Measurements from ENCODE around the gene FCER1G.

Gene FCER1G

GRCh38 chr1:161215076-161215475 is at the start of gene FCER1G:
Gene FCER1G, plus strand, starts transcription at chr1:161215295. Its CDS starts 27 bp downstream, at chr1:161215322.
- peak within 1 kb of the TSS; percentile 3 for H3K27ac Mint-ChIP-seq (ENCODE audit: low read depth)
- H3K4me3 Mint-ChIP-seq, result peak within 1 kb of the TSS; percentile 26
- peaks cover 48% of the 10 kb centered on the region for H3K36me3 Mint-ChIP-seq (ENCODE audit: insufficient read depth)
- DNase-seq (ENCODE audit: low spot score in 2 of 2) (no peak), ATAC-seq (replicated peaks; ENCODE audit: extremely low read depth, poor library complexity, severe bottlenecking) (no peak)
- H3K9me3 Mint-ChIP-seq, result no peaks in the 10 kb centered on the region
- peaks cover 25% of the 10 kb centered on the region for H3K4me1 Mint-ChIP-seq
- no peaks in the 10 kb centered on the region for H3K27me3 Mint-ChIP-seq

- Mint-ChIP-seq H3K4me1 (peaks cover 55% of the 10 kb centered on the region), H3K27ac (ENCODE audit: low read depth) (peak within 1 kb of the TSS; percentile 98), H3K27me3 (no peaks in the 10 kb centered on the region), H3K36me3 (ENCODE audit: insufficient read depth) (peaks cover 20% of the 10 kb centered on the region), H3K9me3 (no peaks in the 10 kb centered on the region), H3K4me3 (peak within 1 kb of the TSS; percentile 76)
- DNase-seq (ENCODE audit: low spot score in 2 of 2) (peak; percentile 85 to 90), ATAC-seq (replicated peaks; ENCODE audit: extremely low read depth, poor library complexity, severe bottlenecking) (peak; percentile 92)
Observed at GRCh38 chr1:161165742-161166668, 49.1 kb upstream of the FCER1G start, which contains the start of gene PPOX. Gene PPOX, plus strand, starts transcription at chr1:161166426. Its CDS starts 422 bp downstream, at chr1:161166848.

- DNase-seq (ENCODE audit: low spot score in 2 of 2) (no peak), ATAC-seq (replicated peaks; ENCODE audit: extremely low read depth, poor library complexity, severe bottlenecking) (no peak)
- peaks cover 29% of the 10 kb centered on the region for H3K36me3 Mint-ChIP-seq (ENCODE audit: insufficient read depth)
- peaks cover 53% of the 10 kb centered on the region for H3K4me1 Mint-ChIP-seq
- peak overlapping the region; percentile 76 for H3K4me3 Mint-ChIP-seq
- no peaks in the 10 kb centered on the region for H3K27me3 Mint-ChIP-seq
- no peaks in the 10 kb centered on the region for H3K9me3 Mint-ChIP-seq
- peak overlapping the region; percentile 98 for H3K27ac Mint-ChIP-seq (ENCODE audit: low read depth)
Observed at GRCh38 chr1:161166669-161167548, 48.2 kb upstream of the FCER1G start.

- H3K27ac Mint-ChIP-seq (ENCODE audit: low read depth), result no peak overlapping the region
- H3K4me3 Mint-ChIP-seq, result peak overlapping the region; percentile 76
- H3K36me3 Mint-ChIP-seq (ENCODE audit: insufficient read depth), result peaks cover 41% of the 10 kb centered on the region
Observed at GRCh38 chr1:161168906-161169305, 46.2 kb upstream of the FCER1G start.

GRCh38 chr1:161171191-161171590 is 43.9 kb upstream of the FCER1G start:
- H3K4me1 Mint-ChIP-seq, result peaks cover 69% of the 10 kb centered on the region
- DNase-seq (ENCODE audit: low spot score in 2 of 2) (no peak), ATAC-seq (replicated peaks; ENCODE audit: extremely low read depth, poor library complexity, severe bottlenecking) (no peak)
- H3K27ac Mint-ChIP-seq (ENCODE audit: low read depth), result peak overlapping the region; percentile 73
- H3K4me3 Mint-ChIP-seq, result no peak overlapping the region
- H3K36me3 Mint-ChIP-seq (ENCODE audit: insufficient read depth), result peaks cover 44% of the 10 kb centered on the region
- no peaks in the 10 kb centered on the region for H3K9me3 Mint-ChIP-seq
- H3K27me3 Mint-ChIP-seq, result no peaks in the 10 kb centered on the region

More at GRCh38 chr1:161168906-161169305, 46.2 kb upstream of the FCER1G start:
- ATAC-seq (replicated peaks; ENCODE audit: extremely low read depth, poor library complexity, severe bottlenecking) (no peak), DNase-seq (ENCODE audit: low spot score in 2 of 2) (no peak)
- Mint-ChIP-seq H3K27me3 (no peaks in the 10 kb centered on the region), H3K4me1 (peaks cover 63% of the 10 kb centered on the region), H3K9me3 (no peaks in the 10 kb centered on the region)

GRCh38 chr1:161171696-161172095 is 43.4 kb upstream of the FCER1G start:
- Mint-ChIP-seq H3K4me1 (peaks cover 69% of the 10 kb centered on the region), H3K27me3 (no peaks in the 10 kb centered on the region), H3K27ac (ENCODE audit: low read depth) (peak overlapping the region; percentile 73), H3K36me3 (ENCODE audit: insufficient read depth) (peaks cover 42% of the 10 kb centered on the region), H3K9me3 (no peaks in the 10 kb centered on the region), H3K4me3 (no peak overlapping the region)
- DNase-seq (ENCODE audit: low spot score in 2 of 2) (no peak), ATAC-seq (replicated peaks; ENCODE audit: extremely low read depth, poor library complexity, severe bottlenecking) (no peak)

GRCh38 chr1:161172349-161172748 is 42.7 kb upstream of the FCER1G start:
- Mint-ChIP-seq H3K4me3 (no peak overlapping the region), H3K27ac (ENCODE audit: low read depth) (peak overlapping the region; percentile 71), H3K27me3 (no peaks in the 10 kb centered on the region), H3K36me3 (ENCODE audit: insufficient read depth) (peaks cover 47% of the 10 kb centered on the region), H3K4me1 (peaks cover 70% of the 10 kb centered on the region), H3K9me3 (no peaks in the 10 kb centered on the region)
- ATAC-seq (replicated peaks; ENCODE audit: extremely low read depth, poor library complexity, severe bottlenecking), result no peak
- no peak for DNase-seq (ENCODE audit: low spot score in 2 of 2)

GRCh38 chr1:161172776-161173376 is 42.2 kb upstream of the FCER1G start:
- Mint-ChIP-seq H3K27ac (ENCODE audit: low read depth) (no peak overlapping the region), H3K4me3 (no peak overlapping the region), H3K9me3 (no peaks in the 10 kb centered on the region), H3K4me1 (peaks cover 73% of the 10 kb centered on the region), H3K27me3 (no peaks in the 10 kb centered on the region), H3K36me3 (ENCODE audit: insufficient read depth) (peaks cover 49% of the 10 kb centered on the region)
- ATAC-seq (replicated peaks; ENCODE audit: extremely low read depth, poor library complexity, severe bottlenecking), result no peak
- no peak for DNase-seq (ENCODE audit: low spot score in 2 of 2)

- H3K27ac Mint-ChIP-seq (ENCODE audit: low read depth), result no peak overlapping the region
- DNase-seq (ENCODE audit: low spot score in 2 of 2) (no peak), ATAC-seq (replicated peaks; ENCODE audit: extremely low read depth, poor library complexity, severe bottlenecking) (no peak)
- no peaks in the 10 kb centered on the region for H3K9me3 Mint-ChIP-seq
- H3K36me3 Mint-ChIP-seq (ENCODE audit: insufficient read depth), result peaks cover 49% of the 10 kb centered on the region
- peaks cover 70% of the 10 kb centered on the region for H3K4me1 Mint-ChIP-seq
- no peaks in the 10 kb centered on the region for H3K27me3 Mint-ChIP-seq
- H3K4me3 Mint-ChIP-seq, result no peak overlapping the region
Observed at GRCh38 chr1:161173711-161174110, 41.4 kb upstream of the FCER1G start.

- no peak for DNase-seq (ENCODE audit: low spot score in 2 of 2)
- Mint-ChIP-seq H3K4me3 (peak overlapping the region; percentile 97), H3K9me3 (no peaks in the 10 kb centered on the region), H3K27ac (ENCODE audit: low read depth) (no peak overlapping the region), H3K27me3 (no peaks in the 10 kb centered on the region), H3K36me3 (ENCODE audit: insufficient read depth) (peaks cover 50% of the 10 kb centered on the region), H3K4me1 (peaks cover 70% of the 10 kb centered on the region)
- no peak for ATAC-seq (replicated peaks; ENCODE audit: extremely low read depth, poor library complexity, severe bottlenecking)
Observed at GRCh38 chr1:161174911-161175310, 40.2 kb upstream of the FCER1G start.

- DNase-seq (ENCODE audit: low spot score in 2 of 2) (no peak), ATAC-seq (replicated peaks; ENCODE audit: extremely low read depth, poor library complexity, severe bottlenecking) (no peak)
- Mint-ChIP-seq H3K36me3 (ENCODE audit: insufficient read depth) (peaks cover 53% of the 10 kb centered on the region), H3K27ac (ENCODE audit: low read depth) (peak overlapping the region; percentile 97), H3K27me3 (no peaks in the 10 kb centered on the region), H3K9me3 (no peaks in the 10 kb centered on the region), H3K4me3 (peak overlapping the region; percentile 97), H3K4me1 (peaks cover 78% of the 10 kb centered on the region)
Observed at GRCh38 chr1:161175771-161176453, 39.2 kb upstream of the FCER1G start.
